CD4-positive, alpha-beta T cell (primary cell): Measurements from ENCODE around the gene GATAD2B. TPM values are rescaled to one million over a fixed set of nuclear protein-coding genes. Genes with fewer than 3 reads are reported as not detected.

ENCODE experiments used
- ATAC-seq: fragments of 200-7000 bp; cut with Tn5 transposase; one replicate; pipeline ENCODE4 v1.10.0; 2022; ENCODE audit warnings: mild to moderate bottlenecking; ENCODE audit not compliant: poor library complexity
- CTCF ChIA-PET: fragments of 350-600 bp; sonication (Branson Sonifier 250); formaldehyde crosslinking; loops from one replicate; lab custom pipeline; 2021; ENCODE audit warnings: antibody characterized with exemption, inconsistent platforms; lab: Charles Lee
- POLR2A ChIA-PET: fragments of 350-600 bp; sonication (Branson Sonifier 250); formaldehyde crosslinking; loops from one replicate; lab custom pipeline; 2021; ENCODE audit warnings: antibody characterized with exemption, inconsistent platforms; lab: Charles Lee
- DNase-seq, 14 experiments: peaks; one replicate each; pipeline ENCODE4 v3.0.0-alpha.2; 2013 to 2020; ENCODE audit warnings: mixed read lengths in 2 of 14
- H3K27ac ChIP-seq, 2 donors: one replicate each; pipeline versions ENCODE4 v1.5.1 to v1.7.0; 2013; ENCODE audit warnings: low read length in 2 of 2, low read depth in 1 of 2, mild to moderate bottlenecking in 1 of 2
- H3K27me3 ChIP-seq, 2 experiments: 1 replicate in 1 of 2; 2 replicates in 1 of 2; pipeline versions ENCODE4 v1.6.1 to v1.7.0; 2013; ENCODE audit warnings: low read length in 2 of 2, control low read depth in 1 of 2, mild to moderate bottlenecking in 1 of 2, moderate library complexity in 1 of 2; ENCODE audit not compliant: insufficient read depth in 2 of 2, control insufficient read depth in 1 of 2
- H3K36me3 ChIP-seq: one replicate; pipeline ENCODE4 v1.6.1; 2013; ENCODE audit warnings: low read length, control low read depth; ENCODE audit not compliant: insufficient read depth
- H3K4me1 ChIP-seq: one replicate; pipeline ENCODE4 v1.6.1; 2013; ENCODE audit warnings: low read length, control low read depth; ENCODE audit not compliant: insufficient read depth
- H3K4me3 ChIP-seq: one replicate; pipeline ENCODE4 v1.5.1; 2013; ENCODE audit warnings: mild to moderate bottlenecking, low read length, moderate library complexity
- H3K9me3 ChIP-seq, 2 experiments: 1 replicate in 1 of 2; 2 replicates in 1 of 2; pipeline versions ENCODE4 v1.6.1 to v1.7.0; 2013; ENCODE audit warnings: low read length in 2 of 2, mild to moderate bottlenecking in 2 of 2, control low read depth in 1 of 2, moderate library complexity in 1 of 2; ENCODE audit not compliant: control insufficient read depth in 1 of 2, insufficient read depth in 1 of 2
- H3K27ac Mint-ChIP-seq: one replicate; pipeline ENCODE4 v1.8.0; 2020; ENCODE audit warnings: mixed read lengths
- H3K27me3 Mint-ChIP-seq: one replicate; pipeline ENCODE4 v1.8.0; 2021; ENCODE audit warnings: mixed read lengths
- H3K36me3 Mint-ChIP-seq: one replicate; pipeline ENCODE4 v1.8.0; 2021; ENCODE audit warnings: low read depth, mixed read lengths
- H3K4me1 Mint-ChIP-seq: one replicate; pipeline ENCODE4 v1.8.0; 2021; ENCODE audit warnings: low read depth, mixed read lengths
- H3K4me3 Mint-ChIP-seq: one replicate; pipeline ENCODE4 v1.8.0; 2020; ENCODE audit warnings: mild to moderate bottlenecking, mixed read lengths
- H3K9me3 Mint-ChIP-seq: one replicate; pipeline ENCODE4 v1.8.0; 2020; ENCODE audit warnings: mixed read lengths
- CTCF ChIP-seq: fragments of 200-600 bp; IDR thresholded peaks from one replicate; pipeline ENCODE4 v1.8.0; 2022; ENCODE audit warnings: antibody characterized with exemption, mild to moderate bottlenecking
- intact Hi-C, 2 experiments: fragments of 100-400 bp; cut with DNase I in 1 of 2; cut with micrococcal nuclease in 1 of 2; formaldehyde crosslinking; loops; one replicate each; pipeline versions ENCODE4 v1.15.1 to v1.9.0; 2023 to 2025; cut with DNase I, micrococcal nuclease
- total RNA-seq, 174 experiments: library from RNA in 2 of 174; stranded (reverse) in 2 of 174; gene quantifications; one replicate each; pipeline ENCODE4 v1.2.3 and lab custom pipeline; 2021 to 2026

GATAD2B gene
- total RNA-seq, 2 experiments from 2014 or later: 51.6 to 52.3 TPM

DNA sequence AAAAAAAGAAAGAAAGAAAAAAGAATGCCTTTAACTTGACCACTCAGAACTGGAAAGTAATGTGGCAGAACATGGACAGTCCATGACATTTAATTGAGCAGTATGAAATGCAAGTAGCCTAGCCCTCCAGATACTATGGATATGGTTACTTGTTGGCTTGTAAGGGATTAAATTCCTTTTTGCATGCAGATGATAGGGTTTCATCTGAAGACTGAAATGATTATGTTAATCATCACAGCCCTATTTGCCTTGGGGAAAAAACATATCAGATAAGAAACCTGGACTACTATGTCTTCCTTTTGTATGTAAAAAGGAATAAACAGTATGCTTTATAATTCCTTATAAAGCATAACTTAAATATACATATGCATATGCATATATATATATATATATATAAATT is 66.0 kb downstream of the GATAD2B start:
- H3K27me3 ChIP-seq: no peaks in the 10 kb centered on the region
- H3K4me1 Mint-ChIP-seq: peaks cover 37% of the 10 kb centered on the region
- TF ChIP-seq CTCF: no peak
- H3K27ac ChIP-seq: no peak overlapping the region
- H3K9me3 ChIP-seq: no peaks in the 10 kb centered on the region
- H3K36me3 Mint-ChIP-seq: peaks cover 51% of the 10 kb centered on the region
- peaks cover 33% of the 10 kb centered on the region for H3K36me3 ChIP-seq
- no peaks in the 10 kb centered on the region for H3K9me3 Mint-ChIP-seq
- H3K27ac Mint-ChIP-seq: no peak overlapping the region
- intact Hi-C loops: no loop called here
- ChIA-PET POLR2A (interaction anchor here (0.7 kb wide), 1 partner anchor 13 kb away, joined by 3 read pairs; no protein-coding TSS in a partner anchor), CTCF (no interaction called here)
- DNase-seq (no peak), ATAC-seq (no peak)
- no peak overlapping the region for H3K4me3 ChIP-seq
- no peaks in the 10 kb centered on the region for H3K27me3 Mint-ChIP-seq
- no peak overlapping the region for H3K4me3 Mint-ChIP-seq
- H3K4me1 ChIP-seq: peaks cover 3% of the 10 kb centered on the region

- H3K4me1 Mint-ChIP-seq: peaks cover 58% of the 10 kb centered on the region
- H3K4me3 ChIP-seq: no peak overlapping the region
- DNase-seq (no peak), ATAC-seq (no peak)
- no peaks in the 10 kb centered on the region for H3K27me3 ChIP-seq
- no peak overlapping the region for H3K4me3 Mint-ChIP-seq
- POLR2A ChIA-PET: no interaction called here
- no peak overlapping the region for H3K27ac ChIP-seq
- peaks cover 27% of the 10 kb centered on the region for H3K36me3 ChIP-seq
- peaks cover 9% of the 10 kb centered on the region for H3K4me1 ChIP-seq
- TF ChIP-seq CTCF: no peak
- H3K27me3 Mint-ChIP-seq: no peaks in the 10 kb centered on the region
- H3K9me3 Mint-ChIP-seq: no peaks in the 10 kb centered on the region
- no peaks in the 10 kb centered on the region for H3K9me3 ChIP-seq
- CTCF ChIA-PET: interaction anchor here (1.0 to 1.6 kb wide), 2 partner anchors 10 to 115 kb away, joined by 3 read pairs; partner anchors contain the start of gene CREB3L4
- H3K27ac Mint-ChIP-seq: peak overlapping the region; percentile 27
- intact Hi-C loops: no loop called here
- H3K36me3 Mint-ChIP-seq: peaks cover 58% of the 10 kb centered on the region
Observed at GRCh38 chr1:153852170-153852569, 70.6 kb downstream of the GATAD2B start.

DNA sequence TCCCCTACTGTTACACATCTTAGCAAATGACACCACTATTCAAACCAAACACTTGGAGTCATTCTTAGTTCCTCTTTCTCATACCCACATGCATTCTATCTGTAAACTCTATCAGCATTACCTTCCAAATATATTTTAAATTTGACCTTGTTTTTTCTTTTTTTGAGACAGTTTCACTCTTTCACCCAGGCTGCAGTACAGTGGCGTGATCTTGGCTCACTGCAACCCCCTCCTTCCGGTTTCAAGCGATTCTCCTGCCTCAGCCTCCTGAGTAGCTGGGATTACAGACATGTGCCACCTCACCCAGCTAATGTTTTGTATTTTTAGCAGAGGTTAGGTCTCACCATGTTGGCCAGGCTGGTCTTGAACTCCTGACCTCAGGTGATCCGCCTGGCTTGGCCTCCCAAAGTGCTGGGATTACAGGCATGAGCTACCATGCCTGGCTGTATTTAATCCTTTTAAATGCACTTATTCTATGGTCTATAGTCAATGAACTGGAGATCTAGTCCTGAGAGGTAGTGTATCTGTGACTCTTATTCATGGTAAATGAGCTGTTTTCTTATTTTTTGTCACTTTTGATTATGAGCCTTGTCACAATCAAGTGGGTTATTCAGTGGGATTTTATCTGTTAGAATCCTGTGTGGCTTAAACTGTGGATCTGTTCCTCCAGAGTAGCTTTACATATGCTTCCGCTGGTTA is 73.1 kb downstream of the GATAD2B start:
- peak; percentile 34 for ATAC-seq
- Mint-ChIP-seq H3K36me3 (peaks cover 59% of the 10 kb centered on the region), H3K4me1 (peaks cover 53% of the 10 kb centered on the region), H3K27ac (peak overlapping the region; percentile 50), H3K27me3 (no peaks in the 10 kb centered on the region), H3K4me3 (no peak overlapping the region), H3K9me3 (no peaks in the 10 kb centered on the region)
- no peak for TF ChIP-seq CTCF
- H3K9me3 ChIP-seq: no peaks in the 10 kb centered on the region
- CTCF ChIA-PET: interaction anchor here (1.0 kb wide), 1 partner anchor 15 kb away, joined by 3 read pairs; no protein-coding TSS in a partner anchor
- DNase-seq: peak in 5 of 14 experiments; percentile 3 to 23 (median 13)
- intact Hi-C loops: no loop called here
- POLR2A ChIA-PET: interaction anchor here (0.8 to 1.2 kb wide), 4 partner anchors 23 to 118 kb away, joined by 3 to 4 read pairs (median 3); partner anchors contain the start of genes CREB3L4, GATAD2B and SLC27A3
- no peak overlapping the region for H3K27ac ChIP-seq
- H3K27me3 ChIP-seq: no peaks in the 10 kb centered on the region
- H3K4me3 ChIP-seq: no peak overlapping the region
- H3K4me1 ChIP-seq: peaks cover 9% of the 10 kb centered on the region
- H3K36me3 ChIP-seq: peaks cover 26% of the 10 kb centered on the region
